CD14-positive monocyte (primary cell): Measurements from ENCODE around the gene CCDC85A. TPM values are rescaled to one million over a fixed set of nuclear protein-coding genes. Genes with fewer than 3 reads are reported as not detected.

ENCODE experiments used
- DNase-seq, 3 donors: peaks; one replicate each; pipeline ENCODE4 v3.0.0-alpha.2; 2011 to 2022
- H2AFZ ChIP-seq: 2 replicates; pipeline ENCODE4 v1.6.0; 2012; ENCODE audit warnings: mild to moderate bottlenecking, low read depth, low read length, inconsistent platforms; ENCODE audit not compliant: insufficient read depth, poor library complexity, severe bottlenecking
- H3K27ac ChIP-seq, 2 donors: 1 replicate in 1 of 2; 2 replicates in 1 of 2; pipeline ENCODE4 v1.5.1; 2012 to 2013; ENCODE audit warnings: low read length in 2 of 2, control low read depth in 1 of 2, inconsistent platforms in 1 of 2, low read depth in 1 of 2, mild to moderate bottlenecking in 1 of 2
- H3K27me3 ChIP-seq, 2 donors: one replicate each; pipeline versions ENCODE4 v1.6.0 to v1.6.1; 2011 to 2013; ENCODE audit warnings: low read length in 2 of 2; ENCODE audit not compliant: control insufficient read depth in 2 of 2, insufficient read depth in 2 of 2
- H3K36me3 ChIP-seq, 2 donors: replicated peaks in 1 of 2; 1 replicate in 1 of 2; 2 replicates in 1 of 2; pipeline versions ENCODE4 v1.5.1 to v1.6.1; 2012 to 2013; ENCODE audit warnings: low read length in 2 of 2, control low read depth in 1 of 2, inconsistent platforms in 1 of 2, mild to moderate bottlenecking in 1 of 2; ENCODE audit not compliant: insufficient read depth in 2 of 2, control insufficient read depth in 1 of 2
- H3K4me1 ChIP-seq, 2 donors: 1 replicate in 1 of 2; 2 replicates in 1 of 2; pipeline versions ENCODE4 v1.5.1 to v1.6.1; 2012 to 2013; ENCODE audit warnings: low read length in 2 of 2, control low read depth in 1 of 2, inconsistent platforms in 1 of 2, mild to moderate bottlenecking in 1 of 2, moderate library complexity in 1 of 2; ENCODE audit not compliant: insufficient read depth in 2 of 2, control insufficient read depth in 1 of 2
- H3K4me2 ChIP-seq: replicated peaks from 2 replicates; pipeline ENCODE3; 2012; ENCODE audit warnings: low read length, moderate library complexity, mild to moderate bottlenecking; ENCODE audit not compliant: poor library complexity, severe bottlenecking; ENCODE audit errors: extremely low read depth
- H3K4me3 ChIP-seq, 3 experiments: fragments of 200-600 bp in 1 of 3; sonication (generic) in 1 of 3; replicated peaks in 1 of 3; 1 replicate in 2 of 3; 2 replicates in 1 of 3; pipeline ENCODE4 v1.5.1; 2011 to 2013; ENCODE audit warnings: low read length in 3 of 3, mild to moderate bottlenecking in 3 of 3, control low read depth in 2 of 3, low read depth in 2 of 3, inconsistent platforms in 1 of 3, moderate library complexity in 1 of 3
- H3K79me2 ChIP-seq: 2 replicates; pipeline ENCODE4 v1.6.0; 2012; ENCODE audit warnings: mild to moderate bottlenecking, control low read depth, inconsistent platforms, low read length, moderate library complexity; ENCODE audit not compliant: insufficient read depth
- H3K9ac ChIP-seq: 2 replicates; pipeline ENCODE4 v1.6.0; 2017; ENCODE audit warnings: low read length, mild to moderate bottlenecking; ENCODE audit not compliant: insufficient read depth, poor library complexity, severe bottlenecking
- H3K9me3 ChIP-seq, 2 donors: replicated peaks in 1 of 2; 1 replicate in 1 of 2; 2 replicates in 1 of 2; pipeline versions ENCODE4 v1.5.1 to v1.6.1; 2012 to 2013; ENCODE audit warnings: low read length in 2 of 2, control low read depth in 1 of 2; ENCODE audit not compliant: control insufficient read depth in 1 of 2, insufficient read depth in 1 of 2
- H4K20me1 ChIP-seq: 2 replicates; pipeline ENCODE4 v1.6.0; 2012; ENCODE audit warnings: mild to moderate bottlenecking, low read length, control low read depth, moderate library complexity; ENCODE audit not compliant: insufficient read depth
- H3K27ac Mint-ChIP-seq, 7 donors: one replicate each; pipeline ENCODE4 v1.8.0; 2020; ENCODE audit warnings: mild to moderate bottlenecking in 7 of 7, mixed read lengths in 7 of 7, moderate library complexity in 6 of 7, inconsistent platforms in 2 of 7
- H3K27me3 Mint-ChIP-seq, 3 donors: one replicate each; pipeline ENCODE4 v1.8.0; 2021 to 2022; ENCODE audit warnings: low read depth in 3 of 3, mild to moderate bottlenecking in 3 of 3, mixed read lengths in 3 of 3, moderate library complexity in 3 of 3, inconsistent platforms in 1 of 3
- H3K36me3 Mint-ChIP-seq, 2 donors: one replicate each; pipeline ENCODE4 v1.8.0; 2020; ENCODE audit warnings: mixed read lengths in 2 of 2, inconsistent platforms in 1 of 2, mild to moderate bottlenecking in 1 of 2
- H3K4me1 Mint-ChIP-seq: one replicate; pipeline ENCODE4 v1.8.0; 2020; ENCODE audit warnings: mild to moderate bottlenecking, mixed read lengths
- H3K4me3 Mint-ChIP-seq, 2 donors: one replicate each; pipeline ENCODE4 v1.8.0; 2020; ENCODE audit warnings: mild to moderate bottlenecking in 2 of 2, mixed read lengths in 2 of 2, moderate library complexity in 1 of 2
- H3K9me3 Mint-ChIP-seq, 7 donors: one replicate each; pipeline ENCODE4 v1.8.0; 2020 to 2022; ENCODE audit warnings: mixed read lengths in 7 of 7, mild to moderate bottlenecking in 6 of 7, moderate library complexity in 6 of 7, inconsistent platforms in 2 of 7
- WGBS: methylation state at CpG from one replicate; pipeline ENCODE4 v1.1.5; 2013; ENCODE audit warnings: missing lambda C conversion rate; ENCODE audit not compliant: insufficient coverage; 5-methylcytosine and 5-hydroxymethylcytosine counted together
- intact Hi-C, 2 donors: fragments of 100-400 bp; cut with micrococcal nuclease; formaldehyde crosslinking; loops; one replicate each; pipeline versions ENCODE4 v1.15.0 to v1.15.1; 2023
- polyA plus RNA-seq, 3 donors: library from polyadenylated mRNA; depleted of rRNA in 1 of 3; unstranded in 2 of 3; stranded (reverse) in 1 of 3; fragments of 300-500 nt in 2 of 3; fragments of >200 nt in 1 of 3; fragmentation: Illumina TruSeq in 2 of 3; gene quantifications; 1 replicate in 2 of 3; 2 replicates in 1 of 3; pipeline ENCODE4 v1.2.3, GENCODE V29; 2012 to 2021
- TF ChIP-seq, protein P1 (sequence below): fragments of 200-600 bp; IDR thresholded peaks from one replicate; pipeline ENCODE4 v1.8.0; 2022; ENCODE audit warnings: antibody characterized with exemption, mild to moderate bottlenecking

CCDC85A gene
- polyA plus RNA-seq, 3 donors: not detected

DNA sequence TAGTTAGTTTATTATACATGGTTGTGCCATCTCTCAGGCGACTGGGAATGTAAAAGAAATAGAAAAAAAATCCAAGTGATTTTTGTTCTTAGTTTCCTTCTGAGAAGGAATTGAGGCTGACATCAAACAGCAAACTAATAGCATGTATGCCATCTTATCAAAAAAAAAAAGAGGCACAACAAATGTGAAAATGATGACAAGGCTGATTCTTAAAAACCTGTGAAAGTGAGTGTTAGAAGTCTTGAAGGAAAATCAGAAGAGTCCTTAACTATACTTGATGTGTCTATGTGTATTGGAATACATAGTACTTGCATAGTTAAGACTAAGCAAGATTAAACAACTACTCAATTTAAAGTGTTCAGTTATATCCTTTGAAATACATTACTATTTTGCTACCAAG, 161.0 kb downstream of the CCDC85A start:
- Mint-ChIP-seq H3K36me3 (no peaks in the 10 kb centered on the region), H3K27ac (no peak overlapping the region), H3K4me1 (no peaks in the 10 kb centered on the region), H3K27me3 (peaks cover 0 to 1% (median 0%) of the 10 kb centered on the region in 3 donors), H3K9me3 (peaks cover 0 to 3% (median 0%) of the 10 kb centered on the region in 7 donors), H3K4me3 (no peak overlapping the region)
- Histone ChIP-seq H2AFZ (no peak overlapping the region), H3K79me2 (no peaks in the 10 kb centered on the region), H3K4me1 (no peaks in the 10 kb centered on the region), H4K20me1 (no peaks in the 10 kb centered on the region), H3K27me3 (no peaks in the 10 kb centered on the region), H3K27ac (no peak overlapping the region), H3K4me3 (no peak overlapping the region), H3K36me3 (no peaks in the 10 kb centered on the region), H3K9me3 (no peaks in the 10 kb centered on the region), H3K4me2 (no peak overlapping the region), H3K9ac (no peak overlapping the region)
- intact Hi-C loops: no loop called here
- WGBS: no CpG with 5 or more reads among the region's 1 CpG
- no peak for DNase-seq
- TF ChIP-seq, protein P1, sequence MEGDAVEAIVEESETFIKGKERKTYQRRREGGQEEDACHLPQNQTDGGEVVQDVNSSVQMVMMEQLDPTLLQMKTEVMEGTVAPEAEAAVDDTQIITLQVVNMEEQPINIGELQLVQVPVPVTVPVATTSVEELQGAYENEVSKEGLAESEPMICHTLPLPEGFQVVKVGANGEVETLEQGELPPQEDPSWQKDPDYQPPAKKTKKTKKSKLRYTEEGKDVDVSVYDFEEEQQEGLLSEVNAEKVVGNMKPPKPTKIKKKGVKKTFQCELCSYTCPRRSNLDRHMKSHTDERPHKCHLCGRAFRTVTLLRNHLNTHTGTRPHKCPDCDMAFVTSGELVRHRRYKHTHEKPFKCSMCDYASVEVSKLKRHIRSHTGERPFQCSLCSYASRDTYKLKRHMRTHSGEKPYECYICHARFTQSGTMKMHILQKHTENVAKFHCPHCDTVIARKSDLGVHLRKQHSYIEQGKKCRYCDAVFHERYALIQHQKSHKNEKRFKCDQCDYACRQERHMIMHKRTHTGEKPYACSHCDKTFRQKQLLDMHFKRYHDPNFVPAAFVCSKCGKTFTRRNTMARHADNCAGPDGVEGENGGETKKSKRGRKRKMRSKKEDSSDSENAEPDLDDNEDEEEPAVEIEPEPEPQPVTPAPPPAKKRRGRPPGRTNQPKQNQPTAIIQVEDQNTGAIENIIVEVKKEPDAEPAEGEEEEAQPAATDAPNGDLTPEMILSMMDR: no peak

DNA sequence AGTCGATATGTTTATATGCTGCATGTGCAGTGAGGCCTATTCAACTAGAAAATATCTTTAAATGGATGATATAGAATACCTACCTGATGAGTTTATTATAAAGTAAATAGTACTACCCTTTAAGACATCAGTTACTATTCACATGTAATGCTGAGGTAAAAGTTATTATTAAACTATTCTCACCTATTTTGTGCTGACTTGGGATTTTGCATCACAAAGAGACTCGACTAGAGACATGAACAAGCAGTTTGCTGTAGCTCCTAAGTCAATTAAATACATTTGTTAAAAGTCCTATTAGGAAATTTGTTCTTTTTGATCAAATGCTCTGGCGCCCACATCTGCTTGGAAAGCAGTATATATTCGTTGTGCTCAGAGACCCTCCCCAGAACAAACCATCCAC, 164.1 kb downstream of the CCDC85A start:
- Histone ChIP-seq H3K4me2 (no peak overlapping the region), H3K27me3 (no peaks in the 10 kb centered on the region), H3K9ac (no peak overlapping the region), H3K36me3 (no peaks in the 10 kb centered on the region), H4K20me1 (no peaks in the 10 kb centered on the region), H3K9me3 (no peaks in the 10 kb centered on the region), H2AFZ (no peak overlapping the region), H3K27ac (no peak overlapping the region), H3K79me2 (no peaks in the 10 kb centered on the region), H3K4me3 (no peak overlapping the region), H3K4me1 (no peaks in the 10 kb centered on the region)
- no peaks in the 10 kb centered on the region for H3K4me1 Mint-ChIP-seq
- no peak overlapping the region for H3K4me3 Mint-ChIP-seq
- no CpG with 5 or more reads among the region's 4 CpGs for WGBS
- TF ChIP-seq, protein P1: no peak
- no peak overlapping the region for H3K27ac Mint-ChIP-seq
- DNase-seq: no peak
- H3K27me3 Mint-ChIP-seq: no peaks in the 10 kb centered on the region
- peaks cover 0 to 6% (median 0%) of the 10 kb centered on the region in 7 donors for H3K9me3 Mint-ChIP-seq
- no peaks in the 10 kb centered on the region for H3K36me3 Mint-ChIP-seq
- intact Hi-C loops: no loop called here
